Left ventricle myocardium superior (tissue), 1 donor: ENCODE measurements around the gene TPTE. TPM values are rescaled to one million over a fixed set of nuclear protein-coding genes. Genes with fewer than 3 reads are reported as not detected.
"Not testable (repeated sequence)": the region's sequence is repeated elsewhere in the genome, so short reads cannot be mapped to it uniquely, and the experiment has no call there.

Experiments used
- ATAC-seq: fragments of 200-7000 bp; cut with Tn5 transposase; one replicate; pipeline ENCODE4 v1.9.1; 2020; ENCODE audit warnings: mild to moderate bottlenecking, moderate library complexity
- DNase-seq: peaks from one replicate; pipeline ENCODE4 v3.0.0-alpha.2; 2020
- intact Hi-C: fragments of 100-400 bp; cut with micrococcal nuclease; formaldehyde crosslinking; loops from one replicate; pipeline ENCODE4 v1.11.0; 2022
- total RNA-seq: library from RNA; stranded (reverse); fragmentation: NEBNext Ultra II Directional; extraction: Animal tissue kit (Norgen Biotek cat#: 25700); gene quantifications from one replicate; pipeline ENCODE4 v1.2.1, GENCODE V29; 2021
- donor health status: DM: no; HTN: yes; CAD: no; lungs with severe emphysema.

TPTE gene
- total RNA-seq, 1 donor from 2014 or later, result not detected

- intact Hi-C loops, ATAC-seq, DNase-seq: not testable (repeated sequence)
These were observed 85.7 kb downstream of the TPTE start for GRCh38 chr21:10607074-10607473.

- ATAC-seq, intact Hi-C loops, DNase-seq: not testable (repeated sequence)
These were observed 92.9 kb downstream of the TPTE start for GRCh38 chr21:10614285-10614684.

GRCh38 chr21:10616061-10616460 lies 94.7 kb downstream of the TPTE start:
- DNase-seq, ATAC-seq, intact Hi-C loops: not testable (repeated sequence)

GRCh38 chr21:10616535-10616934 lies 95.2 kb downstream of the TPTE start:
- intact Hi-C loops, result no loop called here
- ATAC-seq, result no peak
- DNase-seq, result no peak

GRCh38 chr21:10617133-10617752 lies 95.9 kb downstream of the TPTE start:
- intact Hi-C loops, DNase-seq, ATAC-seq: not testable (repeated sequence)

GRCh38 chr21:10627316-10627863 lies 106.0 kb downstream of the TPTE start:
- DNase-seq (no peak), ATAC-seq (no peak)
- intact Hi-C loops, result no loop called here

GRCh38 chr21:10629239-10629638 lies 107.9 kb downstream of the TPTE start:
- intact Hi-C loops, ATAC-seq, DNase-seq: not testable (repeated sequence)

GRCh38 chr21:10630829-10631228 lies 109.4 kb downstream of the TPTE start:
- DNase-seq, ATAC-seq, intact Hi-C loops: not testable (repeated sequence)

- DNase-seq, intact Hi-C loops, ATAC-seq: not testable (repeated sequence)
These were observed 109.9 kb downstream of the TPTE start for GRCh38 chr21:10631316-10631715.

- DNase-seq, intact Hi-C loops, ATAC-seq: not testable (repeated sequence)
These were observed 116.8 kb downstream of the TPTE start for GRCh38 chr21:10638144-10638543.

- no peak for DNase-seq
- no peak for ATAC-seq
- intact Hi-C loops, result no loop called here
These were observed 117.7 kb downstream of the TPTE start for GRCh38 chr21:10639123-10639522.

GRCh38 chr21:10639746-10640145 lies 118.4 kb downstream of the TPTE start:
- intact Hi-C loops, DNase-seq, ATAC-seq: not testable (repeated sequence)

- DNase-seq (no peak), ATAC-seq (no peak)
- intact Hi-C loops, result no loop called here
These were observed 119.1 kb downstream of the TPTE start for GRCh38 chr21:10640446-10640845.

GRCh38 chr21:10641107-10641506 lies 119.7 kb downstream of the TPTE start:
- intact Hi-C loops, result no loop called here
- no peak for ATAC-seq

GRCh38 chr21:10645667-10646066 lies 124.3 kb downstream of the TPTE start:
- DNase-seq, intact Hi-C loops, ATAC-seq: not testable (repeated sequence)

More at GRCh38 chr21:10641107-10641506, 119.7 kb downstream of the TPTE start:
- DNase-seq, result no peak

GRCh38 chr21:10649350-10650149 lies 128.2 kb downstream of the TPTE start:
- intact Hi-C loops, ATAC-seq, DNase-seq: not testable (repeated sequence)

GRCh38 chr21:10650297-10650696 lies 128.9 kb downstream of the TPTE start:
- ATAC-seq, intact Hi-C loops, DNase-seq: not testable (repeated sequence)
